Astrocyte (in vitro differentiated cells and primary cell): ENCODE measurements around the gene KCNH3. TPM values are rescaled to one million over a fixed set of nuclear protein-coding genes. Genes with fewer than 3 reads are reported as not detected.

Experiments
- DNase-seq: peaks from one replicate; pipeline ENCODE4 v3.0.0-alpha.2; 2010; ENCODE audit warnings: low read depth
- FAIRE-seq: peaks from 2 replicates; lab custom pipeline; 2011; peaks lifted over from hg19 to GRCh38; lab: Jason Lieb, UNC
- H2AFZ ChIP-seq: 2 replicates; pipeline ENCODE4 v1.6.0; 2012; ENCODE audit warnings: low read depth, low read length, inconsistent platforms
- H3K27ac ChIP-seq: 2 replicates; pipeline ENCODE4 v1.5.1; 2011; ENCODE audit warnings: low read depth, low read length, inconsistent platforms
- H3K27me3 ChIP-seq: 2 replicates; pipeline ENCODE4 v1.6.0; 2011; ENCODE audit warnings: low read length, inconsistent platforms; ENCODE audit not compliant: insufficient read depth
- H3K36me3 ChIP-seq: 2 replicates; pipeline ENCODE4 v1.5.1; 2011; ENCODE audit warnings: low read length, inconsistent platforms; ENCODE audit not compliant: insufficient read depth
- H3K4me1 ChIP-seq: 2 replicates; pipeline ENCODE4 v1.5.1; 2011; ENCODE audit warnings: low read length, inconsistent platforms; ENCODE audit not compliant: insufficient read depth
- H3K4me2 ChIP-seq: 2 replicates; pipeline ENCODE4 v1.6.0; 2012; ENCODE audit warnings: low read length, inconsistent platforms
- H3K4me3 ChIP-seq: 2 replicates; pipeline ENCODE4 v1.5.1; 2011; ENCODE audit warnings: low read depth, mild to moderate bottlenecking, low read length, inconsistent platforms; ENCODE audit not compliant: insufficient read depth
- H3K79me2 ChIP-seq: 2 replicates; pipeline ENCODE4 v1.6.0; 2012; ENCODE audit warnings: mild to moderate bottlenecking, low read length, inconsistent platforms; ENCODE audit not compliant: insufficient read depth
- H3K9ac ChIP-seq: 2 replicates; pipeline ENCODE4 v1.6.0; 2012; ENCODE audit warnings: mild to moderate bottlenecking, low read length, inconsistent platforms
- H3K9me3 ChIP-seq: 2 replicates; pipeline ENCODE4 v1.5.1; 2012; ENCODE audit warnings: low read depth, mild to moderate bottlenecking, low read length, inconsistent platforms; ENCODE audit not compliant: insufficient read depth
- H4K20me1 ChIP-seq: 2 replicates; pipeline ENCODE4 v1.6.0; 2012; ENCODE audit warnings: low read length, inconsistent platforms; ENCODE audit not compliant: insufficient read depth
- H3K27ac Mint-ChIP-seq: one replicate; pipeline ENCODE4 v1.8.0; 2021; ENCODE audit warnings: mild to moderate bottlenecking, mixed read lengths; ENCODE audit not compliant: unreplicated experiment
- H3K27me3 Mint-ChIP-seq: one replicate; pipeline ENCODE4 v1.8.0; 2021; ENCODE audit warnings: low read depth, mixed read lengths; ENCODE audit not compliant: unreplicated experiment
- H3K36me3 Mint-ChIP-seq: one replicate; pipeline ENCODE4 v1.8.0; 2021; ENCODE audit warnings: low read depth, mixed read lengths; ENCODE audit not compliant: unreplicated experiment
- H3K4me1 Mint-ChIP-seq: one replicate; pipeline ENCODE4 v1.8.0; 2021; ENCODE audit warnings: low read depth, mixed read lengths; ENCODE audit not compliant: unreplicated experiment
- H3K4me3 Mint-ChIP-seq: one replicate; pipeline ENCODE4 v1.8.0; 2021; ENCODE audit warnings: mild to moderate bottlenecking, moderate library complexity, mixed read lengths; ENCODE audit not compliant: unreplicated experiment
- H3K9me3 Mint-ChIP-seq: one replicate; pipeline ENCODE4 v1.8.0; 2021; ENCODE audit warnings: mild to moderate bottlenecking, mixed read lengths; ENCODE audit not compliant: unreplicated experiment
- CTCF ChIP-seq: IDR thresholded peaks from 2 replicates; pipeline ENCODE4 v1.5.1; 2011; ENCODE audit warnings: low read depth, mild to moderate bottlenecking, inconsistent platforms, low read length, moderate library complexity; ENCODE audit not compliant: insufficient read depth
- EZH2 ChIP-seq: IDR thresholded peaks from 2 replicates; pipeline ENCODE4 v1.6.1; 2012; ENCODE audit warnings: mild to moderate bottlenecking, low read length, inconsistent platforms; ENCODE audit not compliant: insufficient read depth
- total RNA-seq: library from RNA; stranded (reverse); gene quantifications from 2 replicates; pipeline ENCODE4 v1.2.1, GENCODE V29; 2021

The KCNH3 gene
- total RNA-seq, 1 donor from 2014 or later, result not detected

DNA sequence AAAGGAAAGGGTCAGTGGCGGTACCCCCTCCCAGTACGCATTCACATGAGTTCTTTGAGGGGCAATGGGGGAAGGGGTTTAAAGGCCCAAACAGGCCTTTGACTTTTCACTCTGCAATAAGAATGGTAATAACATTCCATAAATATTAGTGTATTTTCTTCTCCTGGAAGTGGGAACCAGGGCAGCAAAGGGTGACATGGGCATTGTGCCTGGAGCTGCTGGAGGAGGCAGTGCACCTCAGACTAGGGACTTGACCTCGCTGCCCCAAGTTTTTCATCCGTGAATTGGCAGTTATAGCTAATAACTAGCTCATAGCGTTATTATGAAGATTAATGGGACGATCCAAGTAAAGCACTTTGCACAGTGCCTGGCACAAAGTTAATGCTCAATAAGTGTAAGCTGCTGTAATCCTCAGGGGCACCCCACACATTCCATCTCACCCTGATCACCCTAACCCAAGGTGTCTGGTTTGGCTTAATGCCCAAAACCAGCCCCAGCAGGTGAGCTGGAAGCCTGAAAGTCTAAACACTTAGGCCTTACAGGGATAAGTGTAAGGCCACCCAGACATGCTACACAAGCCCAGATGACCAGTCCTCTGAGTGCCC lies 2.8 kb upstream of the KCNH3 start:
- no peaks in the 10 kb centered on the region for H3K79me2 ChIP-seq
- H3K9me3 Mint-ChIP-seq, result no peaks in the 10 kb centered on the region
- no peak overlapping the region for H3K9ac ChIP-seq
- H2AFZ ChIP-seq, result no peak overlapping the region
- H3K4me3 ChIP-seq, result no peak overlapping the region
- H3K4me1 Mint-ChIP-seq, result peaks cover 5% of the 10 kb centered on the region
- H3K27me3 Mint-ChIP-seq, result peaks cover 36% of the 10 kb centered on the region
- no peak for DNase-seq
- no peak overlapping the region for H3K27ac Mint-ChIP-seq
- no peak overlapping the region for H3K27ac ChIP-seq
- no peak overlapping the region for H3K4me2 ChIP-seq
- H3K4me1 ChIP-seq, result peaks cover 13% of the 10 kb centered on the region
- peaks cover 6% of the 10 kb centered on the region for H3K36me3 Mint-ChIP-seq
- no peaks in the 10 kb centered on the region for H3K9me3 ChIP-seq
- no peak overlapping the region for H3K4me3 Mint-ChIP-seq
- peaks cover 4% of the 10 kb centered on the region for H3K36me3 ChIP-seq
- no peak for FAIRE-seq
- TF ChIP-seq CTCF (no peak), EZH2 (no peak)
- H3K27me3 ChIP-seq, result peaks cover 34% of the 10 kb centered on the region
- peaks cover 9% of the 10 kb centered on the region for H4K20me1 ChIP-seq

DNA sequence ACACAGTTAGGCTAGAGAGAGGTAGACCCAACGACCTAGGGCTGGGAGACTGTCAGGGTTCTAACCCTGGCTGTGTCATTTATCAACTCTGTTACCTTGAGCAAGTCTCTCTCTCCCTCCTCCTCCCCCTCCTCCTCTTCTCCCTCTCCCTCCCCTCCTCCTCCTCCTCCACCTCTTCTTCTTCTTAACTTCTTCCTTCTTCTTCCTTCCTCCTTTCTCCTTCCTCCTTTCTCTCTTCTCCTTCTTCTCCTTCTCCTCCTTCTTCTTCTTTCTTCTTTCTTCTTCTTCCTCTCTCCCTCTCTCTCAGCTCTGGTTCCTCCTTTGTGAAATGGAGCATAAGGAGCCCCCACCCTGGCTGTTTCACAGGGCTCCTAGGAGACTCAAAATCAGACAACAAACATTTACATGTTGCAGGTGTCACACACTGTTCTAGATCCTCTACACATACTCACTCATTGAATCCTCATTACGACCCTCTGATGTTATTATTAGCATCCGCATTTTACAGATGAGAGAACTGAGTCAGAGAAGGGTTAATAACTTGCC lies 2.2 kb upstream of the KCNH3 start:
- Histone ChIP-seq H3K27me3 (peaks cover 35% of the 10 kb centered on the region), H4K20me1 (peaks cover 9% of the 10 kb centered on the region), H3K27ac (no peak overlapping the region), H3K4me2 (no peak overlapping the region), H3K4me3 (no peak overlapping the region), H3K79me2 (no peaks in the 10 kb centered on the region), H2AFZ (no peak overlapping the region), H3K4me1 (peaks cover 13% of the 10 kb centered on the region), H3K36me3 (peaks cover 4% of the 10 kb centered on the region), H3K9me3 (no peaks in the 10 kb centered on the region), H3K9ac (no peak overlapping the region)
- no peak for TF ChIP-seq EZH2
- Mint-ChIP-seq H3K27ac (no peak overlapping the region), H3K4me3 (no peak overlapping the region), H3K36me3 (peaks cover 6% of the 10 kb centered on the region), H3K27me3 (peaks cover 42% of the 10 kb centered on the region), H3K9me3 (no peaks in the 10 kb centered on the region), H3K4me1 (peaks cover 5% of the 10 kb centered on the region)
- FAIRE-seq (no peak), DNase-seq (no peak)

DNA sequence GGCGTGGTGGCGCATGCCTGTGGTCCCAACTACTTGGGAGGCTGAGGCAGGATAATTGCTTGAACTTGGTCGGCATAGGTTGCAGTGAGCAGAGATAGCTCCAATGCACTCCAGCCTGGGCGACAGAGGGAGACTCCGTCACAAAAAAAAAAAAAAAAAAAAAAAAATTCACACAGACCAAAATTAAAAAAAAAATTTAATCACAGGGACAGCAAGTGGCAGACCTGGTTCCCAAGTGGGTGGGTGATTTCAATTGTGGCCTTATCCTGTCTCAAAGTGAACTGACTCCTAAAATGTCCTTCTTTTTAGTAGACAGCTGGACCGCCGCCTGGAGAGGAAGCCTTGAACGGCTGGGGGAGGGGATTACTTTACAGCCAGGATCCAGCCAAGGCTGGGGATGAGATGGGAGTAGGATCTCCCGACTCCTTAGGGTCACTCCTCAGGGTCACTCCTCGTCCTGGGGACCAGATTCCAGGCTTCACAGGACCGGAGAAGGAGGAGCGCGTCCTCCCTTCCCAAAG lies 1.5 kb upstream of the KCNH3 start:
- Histone ChIP-seq H2AFZ (no peak overlapping the region), H3K4me2 (peak overlapping the region; percentile 73), H3K4me3 (peak overlapping the region; percentile 6), H3K79me2 (no peaks in the 10 kb centered on the region), H4K20me1 (peaks cover 9% of the 10 kb centered on the region), H3K9me3 (no peaks in the 10 kb centered on the region), H3K4me1 (peaks cover 13% of the 10 kb centered on the region), H3K36me3 (peaks cover 4% of the 10 kb centered on the region), H3K27me3 (peaks cover 35% of the 10 kb centered on the region), H3K9ac (no peak overlapping the region), H3K27ac (no peak overlapping the region)
- Mint-ChIP-seq H3K9me3 (no peaks in the 10 kb centered on the region), H3K27me3 (peaks cover 47% of the 10 kb centered on the region), H3K36me3 (peaks cover 6% of the 10 kb centered on the region), H3K27ac (no peak overlapping the region), H3K4me1 (peaks cover 5% of the 10 kb centered on the region), H3K4me3 (peak overlapping the region; percentile 54)
- TF ChIP-seq EZH2 (no peak), CTCF (no peak)
- DNase-seq, result no peak
- no peak for FAIRE-seq
